OCI-LY3 (cell line): ENCODE data around the gene SH3TC2.

Source experiments
- EZH2phosphoT487 ChIP-seq: fragments of 200-600 bp; shearing (Covaris generic); IDR thresholded peaks from 2 replicates; pipeline ENCODE4 v1.6.1; 2018; ENCODE audit warnings: antibody characterized with exemption, mixed run types, low read depth
- TF ChIP-seq, protein P1 (sequence below): fragments of 200-600, 300-600 bp; sonication (generic); IDR thresholded peaks from 2 replicates; pipeline ENCODE4 v1.5.1; 2014; ENCODE audit warnings: antibody characterized with exemption, low read length, low read depth

DNA sequence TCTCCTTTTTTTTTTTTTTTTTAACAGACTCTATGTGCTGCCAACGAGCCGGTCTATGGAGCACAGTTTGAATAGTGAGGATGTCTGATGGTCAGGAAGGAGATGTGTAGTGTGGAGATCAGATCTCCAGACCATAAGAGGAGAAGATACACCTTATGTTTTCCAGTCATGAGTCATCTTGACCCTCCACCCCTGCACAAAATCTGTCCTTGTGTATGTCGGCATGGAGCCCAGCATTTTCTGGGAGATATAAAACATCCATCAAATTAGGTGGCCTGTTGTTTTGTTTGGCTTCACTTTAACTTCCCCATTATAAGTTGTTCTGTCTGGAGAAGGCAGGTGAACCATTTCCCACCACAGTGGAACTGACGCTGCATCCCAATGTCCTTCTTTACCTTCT, 19.2 kb downstream of the SH3TC2 start:
- TF ChIP-seq, protein P1, sequence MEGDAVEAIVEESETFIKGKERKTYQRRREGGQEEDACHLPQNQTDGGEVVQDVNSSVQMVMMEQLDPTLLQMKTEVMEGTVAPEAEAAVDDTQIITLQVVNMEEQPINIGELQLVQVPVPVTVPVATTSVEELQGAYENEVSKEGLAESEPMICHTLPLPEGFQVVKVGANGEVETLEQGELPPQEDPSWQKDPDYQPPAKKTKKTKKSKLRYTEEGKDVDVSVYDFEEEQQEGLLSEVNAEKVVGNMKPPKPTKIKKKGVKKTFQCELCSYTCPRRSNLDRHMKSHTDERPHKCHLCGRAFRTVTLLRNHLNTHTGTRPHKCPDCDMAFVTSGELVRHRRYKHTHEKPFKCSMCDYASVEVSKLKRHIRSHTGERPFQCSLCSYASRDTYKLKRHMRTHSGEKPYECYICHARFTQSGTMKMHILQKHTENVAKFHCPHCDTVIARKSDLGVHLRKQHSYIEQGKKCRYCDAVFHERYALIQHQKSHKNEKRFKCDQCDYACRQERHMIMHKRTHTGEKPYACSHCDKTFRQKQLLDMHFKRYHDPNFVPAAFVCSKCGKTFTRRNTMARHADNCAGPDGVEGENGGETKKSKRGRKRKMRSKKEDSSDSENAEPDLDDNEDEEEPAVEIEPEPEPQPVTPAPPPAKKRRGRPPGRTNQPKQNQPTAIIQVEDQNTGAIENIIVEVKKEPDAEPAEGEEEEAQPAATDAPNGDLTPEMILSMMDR = no peak
- TF ChIP-seq EZH2phosphoT487 = no peak
